Activated CD4-positive, alpha-beta T cell treated with anti-CD3 and anti-CD28 coated beads for 48 hours (primary cell): Measurements from ENCODE around the gene TBATA.
A peak's percentile ranks its signal among the peaks of the same experiment; 100 is the strongest.

Experiments used
- DNase-seq: peaks from one replicate; pipeline ENCODE4 v3.0.0-alpha.2; 2020

TBATA gene

GRCh38 chr10:70760271-70760787, 24.8 kb downstream of the TBATA start:
- no peak for DNase-seq

DNA sequence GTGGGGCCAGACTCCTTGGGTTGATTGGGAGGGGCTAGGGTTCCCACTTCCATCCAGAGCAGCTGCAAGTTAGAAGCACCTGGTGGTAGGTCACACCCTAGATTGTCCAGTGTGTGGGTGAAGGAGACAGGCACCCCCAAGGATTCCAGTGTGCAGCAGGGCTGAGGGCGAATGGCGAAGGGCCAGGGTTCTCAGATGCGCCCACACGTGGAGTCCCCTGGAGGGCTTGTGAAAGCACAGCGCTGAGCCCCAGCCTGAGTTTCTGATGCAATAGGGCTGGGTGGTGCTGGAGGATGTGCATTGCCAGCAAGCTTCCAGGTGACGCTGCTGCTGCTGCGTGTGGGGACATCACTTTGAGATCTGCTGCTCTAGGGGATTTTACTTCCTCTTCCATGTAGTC, 25.4 kb downstream of the TBATA start:
- no peak for DNase-seq

DNA sequence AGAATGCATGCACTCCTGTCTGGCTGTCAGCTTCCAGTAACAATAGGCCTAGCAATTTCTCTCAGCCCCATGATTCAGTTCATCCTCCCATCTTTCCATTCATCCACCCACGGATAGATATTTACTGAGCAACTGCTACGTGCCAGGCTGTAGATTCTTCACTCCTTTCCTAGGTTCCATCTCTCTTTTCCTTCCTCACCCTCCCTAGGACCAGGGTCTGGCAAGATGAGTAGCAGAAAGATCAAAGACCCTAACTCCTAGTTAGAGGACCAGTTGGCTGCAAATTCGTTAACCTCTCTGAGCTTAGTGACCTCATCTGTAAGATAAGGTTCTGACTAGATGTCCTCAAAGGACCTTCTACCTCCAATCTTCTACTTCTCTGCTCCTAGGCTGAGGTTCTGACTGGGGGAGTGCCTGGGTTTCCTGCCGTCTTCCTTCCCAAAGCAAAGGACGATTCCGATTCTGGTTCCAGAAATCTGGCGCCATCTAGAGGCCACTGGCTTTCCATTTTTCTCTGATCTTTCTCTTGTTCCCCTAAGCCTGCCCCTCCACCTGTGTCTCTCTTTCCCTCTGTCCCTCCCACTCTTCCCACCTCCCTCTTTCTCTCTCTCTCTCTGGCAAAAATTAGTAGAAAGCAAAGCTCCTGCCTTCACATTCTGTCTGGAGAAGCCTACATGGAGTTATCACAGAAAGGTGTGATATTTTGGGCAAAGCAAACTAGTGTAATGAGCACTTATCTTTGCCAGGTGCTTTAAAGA, 26.2 kb downstream of the TBATA start:
- DNase-seq = peak; percentile 78

- no peak for DNase-seq
Measured at GRCh38 chr10:70757856-70758255, 27.3 kb downstream of the TBATA start.

DNA sequence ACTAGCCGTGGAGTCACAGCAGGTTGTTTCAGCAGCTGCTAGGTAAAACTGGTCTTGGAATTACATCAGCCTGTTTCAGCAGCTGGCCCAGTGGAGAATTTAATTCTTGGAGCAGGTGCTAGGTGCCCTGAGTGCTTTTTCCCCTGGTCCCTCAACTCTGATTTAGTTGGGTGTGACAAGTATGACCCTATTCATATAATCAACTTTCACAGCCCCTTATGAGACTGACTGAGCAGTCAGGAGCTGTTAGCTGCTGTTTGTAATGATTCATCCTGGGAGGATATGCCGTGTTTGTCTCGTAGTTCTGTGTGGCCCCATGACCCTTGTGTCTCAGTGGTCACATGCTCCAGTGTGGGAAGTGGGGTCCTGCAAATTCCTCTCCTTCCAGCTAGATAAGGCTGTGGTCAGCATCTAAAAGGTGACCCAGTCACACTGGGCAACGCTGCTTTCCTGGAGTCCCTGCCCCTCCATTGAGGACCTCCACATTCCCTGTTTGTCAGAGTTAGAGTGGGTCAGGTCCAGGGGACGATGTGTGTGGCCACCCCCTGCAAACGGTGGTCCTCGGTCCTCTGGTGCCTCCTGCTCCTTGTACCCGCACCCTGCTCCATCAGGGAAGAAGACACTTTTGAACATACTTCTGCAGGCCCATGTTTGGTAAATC, 28.3 kb downstream of the TBATA start:
- DNase-seq = no peak

GRCh38 chr10:70753841-70754621, 31.1 kb downstream of the TBATA start:
- DNase-seq = no peak

DNA sequence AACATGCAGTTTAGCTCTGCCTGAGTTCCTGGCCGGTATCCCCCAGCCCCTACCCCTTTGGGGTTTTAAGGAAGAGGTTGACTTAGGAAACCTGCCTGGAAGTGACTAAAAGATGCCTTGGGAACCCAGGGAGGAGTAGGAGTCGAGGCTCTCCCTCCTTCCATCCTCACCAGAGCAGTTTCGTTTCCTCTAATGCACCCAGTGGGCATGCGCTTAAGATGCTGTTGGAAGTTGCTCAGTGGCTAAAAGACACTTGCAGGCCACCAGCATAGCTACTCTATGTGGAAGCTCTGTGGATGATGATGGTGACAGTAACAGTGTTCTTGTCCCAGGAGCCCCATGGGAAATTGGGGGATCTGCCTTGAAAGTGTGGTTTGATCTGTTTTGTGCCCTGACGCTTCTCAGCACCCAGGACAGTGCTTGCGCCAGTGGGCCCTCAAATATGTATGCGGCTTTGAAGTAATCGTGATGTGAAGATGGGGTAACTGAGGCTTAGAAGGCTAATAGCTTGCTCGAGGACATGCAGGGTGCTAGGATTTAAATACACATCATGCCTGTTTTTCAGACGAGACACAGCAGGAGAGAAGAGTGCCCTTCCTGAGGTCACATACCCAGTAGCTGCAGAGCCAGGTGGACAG, 32.0 kb downstream of the TBATA start:
- no peak for DNase-seq

- DNase-seq = no peak
Measured at GRCh38 chr10:70752571-70752970, 32.6 kb downstream of the TBATA start.

DNA sequence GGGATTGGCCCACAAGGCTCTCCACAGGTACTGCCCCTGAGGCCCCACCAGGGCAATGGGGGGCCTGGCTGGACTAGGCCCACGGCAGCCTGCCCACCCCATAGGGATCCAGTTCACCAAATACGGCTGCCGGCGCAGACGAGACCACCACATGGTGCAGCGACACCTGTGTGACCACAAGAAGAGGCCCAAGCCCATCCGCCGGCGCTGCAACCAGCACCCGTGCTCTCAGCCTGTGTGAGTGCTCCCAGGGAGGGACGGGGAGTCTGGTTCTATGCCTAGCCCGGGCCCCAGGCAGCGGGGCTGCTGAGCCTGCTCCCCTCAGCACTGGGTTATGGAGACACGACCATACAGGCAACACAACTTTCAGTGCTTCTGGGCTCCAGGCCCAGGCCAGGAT, 33.2 kb downstream of the TBATA start:
- no peak for DNase-seq

DNA sequence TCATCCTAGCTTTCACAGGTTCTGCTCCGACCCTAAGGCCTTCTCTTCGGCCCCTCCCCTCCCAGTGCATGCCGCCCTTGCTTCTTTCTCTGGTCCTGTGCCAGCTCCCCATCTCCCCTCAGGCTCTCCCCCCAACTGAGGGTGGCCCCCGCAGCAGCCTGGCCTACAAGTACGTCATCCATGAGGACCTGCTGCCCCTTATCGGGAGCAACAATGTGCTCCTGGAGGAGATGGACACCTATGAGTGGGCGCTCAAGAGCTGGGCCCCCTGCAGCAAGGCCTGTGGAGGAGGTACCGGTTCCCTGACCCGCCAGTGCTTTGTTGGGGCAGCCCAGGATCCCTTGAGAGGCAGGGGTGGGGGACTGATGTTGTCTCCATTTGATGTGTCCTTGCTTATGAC, 33.8 kb downstream of the TBATA start:
- no peak for DNase-seq

DNA sequence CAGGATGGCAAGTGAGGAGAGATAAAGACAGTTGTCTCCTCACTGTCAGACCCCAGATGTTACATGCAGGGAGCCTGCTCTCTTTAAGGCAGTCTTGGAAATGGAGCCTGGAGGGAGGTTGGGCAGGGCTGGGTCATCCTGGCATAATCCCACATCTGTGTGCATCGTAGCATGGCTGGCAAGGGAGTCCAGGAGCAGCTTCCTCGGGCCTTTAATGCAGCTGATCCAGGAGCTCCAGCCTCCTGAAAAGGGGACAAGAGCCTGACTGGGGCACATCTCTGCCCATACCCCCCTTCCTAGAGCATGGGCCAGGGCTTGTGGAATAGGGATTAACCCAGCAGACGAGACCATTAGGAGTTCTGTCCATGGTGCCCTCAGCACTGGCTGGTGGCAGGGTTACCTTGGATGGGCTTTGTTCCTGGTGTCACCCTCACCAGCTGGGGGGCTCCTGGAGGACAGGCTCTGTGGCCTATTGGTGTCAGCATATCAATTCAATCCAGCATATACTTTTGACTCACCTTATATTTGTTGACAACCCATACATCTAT, 34.9 kb downstream of the TBATA start:
- no peak for DNase-seq

DNA sequence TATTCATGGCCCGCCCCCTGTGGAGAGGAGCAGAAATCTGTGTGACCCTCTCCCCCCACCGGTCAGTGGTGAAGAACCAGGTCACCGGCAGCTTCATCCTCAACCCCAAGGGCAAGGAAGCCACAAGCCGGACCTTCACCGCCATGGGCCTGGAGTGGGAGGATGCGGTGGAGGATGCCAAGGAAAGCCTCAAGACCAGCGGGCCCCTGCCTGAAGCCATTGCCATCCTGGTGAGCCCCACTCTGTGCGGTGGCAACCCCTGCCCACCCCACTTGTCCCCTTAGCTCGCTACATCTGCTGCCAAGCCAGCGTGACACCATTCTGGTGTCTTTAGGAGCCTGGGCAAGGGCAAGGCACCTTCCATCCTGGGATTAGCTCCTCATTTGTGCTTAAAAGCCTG, 35.4 kb downstream of the TBATA start:
- DNase-seq = no peak

DNA sequence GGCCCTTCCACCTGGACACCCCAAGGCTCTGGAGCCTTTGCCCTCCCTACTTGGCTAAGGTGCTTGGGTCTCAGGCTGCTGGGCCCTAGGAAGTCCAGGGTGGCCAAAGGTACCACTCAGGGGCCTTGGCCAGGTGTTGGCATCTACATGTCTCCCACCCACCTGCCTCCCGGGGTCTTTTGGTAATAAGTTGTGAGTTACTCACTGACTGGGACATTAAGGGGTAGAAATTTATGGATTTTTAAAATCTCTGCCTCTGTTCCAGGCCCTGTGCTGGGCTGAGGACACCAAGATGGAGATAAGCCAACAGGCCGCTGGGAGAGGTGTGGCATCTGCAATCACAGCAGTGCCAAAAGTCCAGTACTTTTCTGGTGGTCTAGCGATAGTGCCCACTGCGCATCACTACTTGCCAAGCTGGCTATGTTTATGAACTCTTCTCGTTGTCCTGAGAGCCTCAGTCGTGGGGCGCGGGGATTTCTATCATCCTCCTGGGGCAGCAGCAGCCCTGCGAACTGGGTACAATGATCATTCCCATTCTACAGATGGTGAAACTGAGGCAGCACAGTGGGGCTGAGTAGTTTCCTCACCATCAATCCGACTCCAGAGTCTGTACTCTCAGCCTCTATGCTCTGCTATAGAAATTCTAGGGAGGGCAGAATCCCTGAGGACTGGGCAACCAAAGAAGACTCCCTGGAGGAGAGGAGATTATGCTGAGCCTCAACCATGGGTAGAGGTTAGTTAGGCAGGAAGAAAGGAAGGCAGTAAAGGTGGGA, 36.2 kb downstream of the TBATA start:
- DNase-seq = no peak

DNA sequence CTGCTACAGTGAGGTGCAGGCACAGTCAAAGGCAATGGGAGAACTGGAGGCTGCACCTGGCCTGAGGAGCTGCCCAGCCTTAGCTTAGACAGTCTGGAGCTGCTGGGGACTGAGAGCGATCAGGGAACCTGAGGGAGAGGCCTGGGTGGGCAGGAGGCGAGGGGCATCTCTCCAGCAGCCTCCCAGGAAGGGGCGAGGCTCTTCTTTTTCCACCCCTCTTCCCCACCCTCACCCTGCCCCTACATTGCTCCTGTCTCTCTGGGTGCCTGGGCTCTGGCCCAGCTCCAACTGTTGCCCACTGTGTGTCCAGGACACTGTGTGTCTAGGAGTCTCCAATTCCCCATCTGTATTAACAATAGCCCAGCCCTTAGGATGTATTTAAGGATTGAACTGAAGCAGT, 36.9 kb downstream of the TBATA start:
- no peak for DNase-seq

- no peak for DNase-seq
Measured at GRCh38 chr10:70747192-70747965, 37.8 kb downstream of the TBATA start.

DNA sequence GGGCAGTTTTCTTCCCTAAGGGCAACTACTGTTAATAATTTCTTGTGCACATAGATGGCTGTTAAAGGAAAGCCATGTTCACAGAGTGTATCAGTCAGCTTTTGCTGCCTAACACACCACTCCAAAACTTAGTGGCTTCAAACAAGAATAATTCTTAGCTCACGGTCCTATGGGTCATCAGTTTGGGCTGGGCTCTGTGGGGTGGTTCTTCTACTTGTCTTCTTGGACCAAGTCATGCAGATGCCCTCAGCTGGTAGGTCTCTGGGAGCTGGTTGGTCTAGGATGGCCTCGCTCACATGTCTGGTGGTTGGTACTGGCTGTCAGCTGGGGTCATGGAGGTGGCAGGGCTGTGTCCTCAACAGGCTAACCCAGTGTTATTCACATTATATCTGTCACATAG, 39.6 kb downstream of the TBATA start:
- DNase-seq = no peak

DNA sequence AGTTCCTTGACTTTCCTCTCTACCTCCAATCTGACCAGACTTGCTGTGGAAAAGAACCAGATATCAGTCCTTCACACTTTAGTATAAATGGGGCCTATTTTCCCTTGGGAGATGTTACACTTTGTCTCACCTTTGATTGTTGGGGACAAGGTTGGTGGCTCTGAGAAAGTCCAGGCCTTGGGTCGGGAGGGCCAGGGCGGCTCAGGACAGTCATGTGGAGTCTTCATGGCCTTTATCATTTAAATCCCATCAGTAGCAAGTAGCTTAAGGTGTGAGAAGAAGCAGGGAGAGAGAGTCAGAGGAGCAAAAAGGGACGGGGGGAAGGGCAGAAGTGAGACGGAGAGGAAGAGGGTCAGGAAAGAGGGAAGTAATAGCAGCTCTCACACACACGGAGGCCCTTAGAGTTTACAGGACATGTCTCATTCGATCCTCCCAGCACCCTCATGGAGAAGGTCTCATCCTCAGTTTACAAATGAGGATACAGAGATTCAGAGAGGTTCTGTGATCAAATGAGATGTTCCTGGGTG, 40.5 kb downstream of the TBATA start:
- DNase-seq = no peak

- DNase-seq = no peak
Measured at GRCh38 chr10:70743879-70744278, 41.3 kb downstream of the TBATA start.

DNA sequence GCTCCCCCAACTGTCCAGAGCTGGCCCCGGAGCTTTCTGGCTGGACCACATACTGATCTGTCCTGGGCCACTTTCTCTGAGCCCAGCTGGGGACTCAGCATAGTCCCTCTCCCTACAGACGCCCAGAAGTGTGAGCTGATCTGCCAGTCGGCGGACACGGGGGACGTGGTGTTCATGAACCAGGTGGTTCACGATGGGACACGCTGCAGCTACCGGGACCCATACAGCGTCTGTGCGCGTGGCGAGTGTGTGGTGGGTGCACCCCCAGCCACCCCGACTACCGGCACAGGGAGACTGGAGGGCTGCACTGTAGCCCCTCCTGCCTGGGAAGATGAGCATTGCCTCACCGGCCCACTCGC, 41.8 kb downstream of the TBATA start:
- DNase-seq = no peak

DNA sequence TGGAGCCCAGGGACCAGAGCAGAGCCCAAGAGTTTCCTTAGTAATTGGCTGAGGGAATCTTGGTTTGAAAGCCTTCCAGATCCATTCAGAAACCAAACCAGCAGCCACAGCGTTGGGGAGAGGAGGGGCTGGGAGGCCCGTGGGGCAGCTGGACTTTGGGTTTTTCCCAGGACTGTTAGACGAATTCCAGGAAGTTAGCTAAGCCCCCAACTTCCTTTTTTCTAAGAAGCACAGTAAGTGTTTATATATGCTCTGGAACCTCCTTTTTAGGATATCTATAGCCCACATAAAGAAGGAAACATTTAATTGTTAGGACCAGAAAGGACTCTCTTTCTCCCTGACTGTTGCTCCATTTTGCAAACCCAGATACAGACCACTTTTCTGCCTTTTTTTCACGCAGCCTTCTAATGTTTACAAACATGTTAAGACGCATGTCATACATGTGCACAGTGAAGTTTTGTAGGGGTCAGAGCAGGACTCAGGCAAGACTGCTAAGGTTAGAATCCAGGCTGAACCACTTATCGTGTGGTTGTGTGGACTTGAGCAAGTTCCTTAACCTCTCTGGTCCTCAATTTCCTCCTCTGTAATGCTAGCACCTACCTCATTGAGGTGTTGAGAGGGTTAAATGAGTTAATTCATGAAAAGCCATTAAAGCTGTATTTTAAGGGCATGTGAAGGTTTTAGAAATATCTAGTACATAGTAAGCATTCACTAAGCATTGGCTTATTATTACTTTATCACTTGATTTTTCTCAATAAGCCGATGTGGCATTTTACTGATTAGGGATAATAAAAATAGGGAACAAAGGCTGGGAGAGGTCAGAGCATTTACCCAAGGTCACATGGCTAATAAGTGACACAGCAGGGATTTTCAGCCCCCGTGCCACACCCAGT, 42.4 kb downstream of the TBATA start:
- DNase-seq = no peak
